Measurements from ENCODE around the gene IQGAP3.

The IQGAP3 gene

DNA sequence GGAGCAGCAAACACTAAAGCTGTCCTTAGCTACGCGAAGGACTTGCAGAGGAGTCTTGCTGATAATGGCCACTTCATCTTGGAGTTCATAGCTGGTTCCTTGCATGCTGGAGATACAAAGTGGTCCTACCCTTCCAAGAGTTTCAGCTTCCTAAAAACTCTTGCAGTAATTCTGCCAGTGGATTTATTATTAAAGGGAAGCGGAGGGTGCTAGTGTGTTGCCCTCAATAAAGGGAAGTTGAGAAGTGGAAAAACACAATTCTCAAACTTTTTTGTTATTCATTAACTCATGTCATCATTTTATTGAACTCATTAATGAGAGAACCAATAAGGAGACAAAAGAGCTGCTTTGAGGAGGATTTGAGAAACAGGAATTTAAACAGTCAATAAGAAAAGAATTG, 40.3 kb upstream of the IQGAP3 start:
- TF ChIP-seq EP300 (IDR thresholded peaks at IDR 0.05; ENCODE audit: borderline replicate concordance) = no peak
- no peak for TF ChIP-seq EGR1 (IDR thresholded peaks at IDR 0.05)
- TF ChIP-seq CREB1 (IDR thresholded peaks at IDR 0.05; ENCODE audit: low read depth) = no peak
- TF ChIP-seq RAD21 (IDR thresholded peaks at IDR 0.05; ENCODE audit: low read depth) = no peak
- no peak for TF ChIP-seq FOXM1 (IDR thresholded peaks at IDR 0.05; ENCODE audit: borderline replicate concordance, low read depth)
- TF ChIP-seq, protein P1, sequence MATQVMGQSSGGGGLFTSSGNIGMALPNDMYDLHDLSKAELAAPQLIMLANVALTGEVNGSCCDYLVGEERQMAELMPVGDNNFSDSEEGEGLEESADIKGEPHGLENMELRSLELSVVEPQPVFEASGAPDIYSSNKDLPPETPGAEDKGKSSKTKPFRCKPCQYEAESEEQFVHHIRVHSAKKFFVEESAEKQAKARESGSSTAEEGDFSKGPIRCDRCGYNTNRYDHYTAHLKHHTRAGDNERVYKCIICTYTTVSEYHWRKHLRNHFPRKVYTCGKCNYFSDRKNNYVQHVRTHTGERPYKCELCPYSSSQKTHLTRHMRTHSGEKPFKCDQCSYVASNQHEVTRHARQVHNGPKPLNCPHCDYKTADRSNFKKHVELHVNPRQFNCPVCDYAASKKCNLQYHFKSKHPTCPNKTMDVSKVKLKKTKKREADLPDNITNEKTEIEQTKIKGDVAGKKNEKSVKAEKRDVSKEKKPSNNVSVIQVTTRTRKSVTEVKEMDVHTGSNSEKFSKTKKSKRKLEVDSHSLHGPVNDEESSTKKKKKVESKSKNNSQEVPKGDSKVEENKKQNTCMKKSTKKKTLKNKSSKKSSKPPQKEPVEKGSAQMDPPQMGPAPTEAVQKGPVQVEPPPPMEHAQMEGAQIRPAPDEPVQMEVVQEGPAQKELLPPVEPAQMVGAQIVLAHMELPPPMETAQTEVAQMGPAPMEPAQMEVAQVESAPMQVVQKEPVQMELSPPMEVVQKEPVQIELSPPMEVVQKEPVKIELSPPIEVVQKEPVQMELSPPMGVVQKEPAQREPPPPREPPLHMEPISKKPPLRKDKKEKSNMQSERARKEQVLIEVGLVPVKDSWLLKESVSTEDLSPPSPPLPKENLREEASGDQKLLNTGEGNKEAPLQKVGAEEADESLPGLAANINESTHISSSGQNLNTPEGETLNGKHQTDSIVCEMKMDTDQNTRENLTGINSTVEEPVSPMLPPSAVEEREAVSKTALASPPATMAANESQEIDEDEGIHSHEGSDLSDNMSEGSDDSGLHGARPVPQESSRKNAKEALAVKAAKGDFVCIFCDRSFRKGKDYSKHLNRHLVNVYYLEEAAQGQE (IDR thresholded peaks at IDR 0.05; ENCODE audit: low read depth) = no peak
- TF ChIP-seq, protein P2, sequence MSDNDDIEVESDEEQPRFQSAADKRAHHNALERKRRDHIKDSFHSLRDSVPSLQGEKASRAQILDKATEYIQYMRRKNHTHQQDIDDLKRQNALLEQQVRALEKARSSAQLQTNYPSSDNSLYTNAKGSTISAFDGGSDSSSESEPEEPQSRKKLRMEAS (IDR thresholded peaks at IDR 0.05) = no peak
- no peak for TF ChIP-seq TEAD4 (IDR thresholded peaks at IDR 0.05)
- TF ChIP-seq, protein P3, sequence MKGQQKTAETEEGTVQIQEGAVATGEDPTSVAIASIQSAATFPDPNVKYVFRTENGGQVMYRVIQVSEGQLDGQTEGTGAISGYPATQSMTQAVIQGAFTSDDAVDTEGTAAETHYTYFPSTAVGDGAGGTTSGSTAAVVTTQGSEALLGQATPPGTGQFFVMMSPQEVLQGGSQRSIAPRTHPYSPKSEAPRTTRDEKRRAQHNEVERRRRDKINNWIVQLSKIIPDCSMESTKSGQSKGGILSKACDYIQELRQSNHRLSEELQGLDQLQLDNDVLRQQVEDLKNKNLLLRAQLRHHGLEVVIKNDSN (IDR thresholded peaks at IDR 0.05) = no peak

DNA sequence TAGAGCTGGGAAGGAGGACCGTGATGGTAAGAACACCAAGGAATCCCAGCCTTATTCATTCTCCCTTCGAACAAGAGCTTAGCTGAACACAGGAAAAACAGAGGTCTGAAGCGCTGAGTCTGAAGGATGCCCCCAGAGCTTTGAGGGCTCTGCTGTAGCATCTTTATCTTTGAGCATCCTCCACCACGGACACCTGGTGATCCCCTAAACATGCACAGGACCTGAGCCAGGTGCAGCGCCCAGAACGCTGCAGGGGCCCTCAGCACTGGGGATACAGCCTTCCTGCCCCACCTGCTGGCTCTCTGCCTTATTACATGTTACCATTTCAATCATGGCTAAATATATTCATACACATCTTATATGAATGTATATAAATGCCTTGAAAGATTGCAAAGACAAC, 36.6 kb upstream of the IQGAP3 start:
- TF ChIP-seq RAD21 (IDR thresholded peaks at IDR 0.05; ENCODE audit: low read depth) (peak; percentile 68; the same call in 1 of the 2 replicates), EP300 (IDR thresholded peaks at IDR 0.05; ENCODE audit: borderline replicate concordance) (no peak)

DNA sequence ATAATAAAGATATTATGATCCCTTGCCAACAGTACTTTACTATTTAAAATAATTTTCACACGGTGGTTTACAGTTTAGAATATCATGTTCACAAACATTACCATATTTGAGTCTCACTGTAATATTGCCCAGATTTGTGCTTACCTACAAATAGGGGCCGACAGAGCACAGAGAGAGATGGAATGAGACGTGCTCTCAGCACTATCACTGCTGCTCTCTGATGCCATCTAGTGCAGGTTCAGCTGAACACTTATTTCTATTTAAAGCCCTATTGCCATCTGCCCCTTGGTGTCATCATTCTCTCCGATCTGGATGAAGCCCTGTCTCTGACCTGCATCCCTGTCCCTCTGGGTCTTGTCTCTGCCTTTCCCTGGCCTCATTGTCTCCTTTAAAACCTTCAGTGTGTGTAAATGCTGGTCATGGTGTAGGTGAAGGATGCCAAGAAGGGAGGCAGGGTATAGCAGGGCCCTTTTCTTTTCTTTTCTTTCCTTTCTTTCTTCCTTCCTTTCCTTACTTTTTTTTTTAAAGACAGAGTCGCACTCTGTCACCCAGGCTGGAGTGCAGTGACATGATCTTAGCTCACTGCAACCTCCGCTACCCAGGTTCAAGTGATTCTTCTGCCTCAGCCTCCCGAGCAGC, 35.8 kb upstream of the IQGAP3 start:
- no peak for TF ChIP-seq TEAD4 (IDR thresholded peaks at IDR 0.05)
- TF ChIP-seq EGR1 (IDR thresholded peaks at IDR 0.05) = no peak
- no peak for TF ChIP-seq YY1 (IDR thresholded peaks at IDR 0.05; ENCODE audit: low read depth)
- peak; percentile 69 for TF ChIP-seq RAD21 (IDR thresholded peaks at IDR 0.05; ENCODE audit: low read depth)
- TF ChIP-seq FOXM1 (IDR thresholded peaks at IDR 0.05; ENCODE audit: borderline replicate concordance, low read depth) = no peak

DNA sequence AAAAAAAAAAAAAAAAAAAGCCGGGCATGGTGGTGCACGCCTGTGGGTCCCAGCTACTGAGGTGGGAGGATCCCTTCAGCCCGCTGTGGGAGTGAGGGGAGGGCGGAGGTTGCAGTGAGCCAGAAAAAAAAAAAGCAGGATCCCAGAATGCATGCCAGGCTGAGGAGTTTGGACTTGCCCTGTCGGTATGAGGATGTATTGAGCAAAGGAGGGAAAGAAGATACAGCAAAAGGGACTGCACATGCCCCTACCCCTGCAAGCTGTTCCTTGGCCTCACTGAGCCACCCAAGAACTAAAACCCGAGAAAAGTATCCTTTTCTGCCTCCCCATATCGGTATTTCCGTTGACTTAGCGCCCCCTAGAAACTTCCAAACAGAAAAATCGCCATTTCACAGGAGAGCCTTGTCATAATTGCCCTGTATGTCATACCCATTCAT, 30.2 kb upstream of the IQGAP3 start:
- TF ChIP-seq RAD21 (IDR thresholded peaks at IDR 0.05; ENCODE audit: low read depth) = peak; percentile 16; the same call in 1 of the 2 replicates
- no peak for TF ChIP-seq YY1 (IDR thresholded peaks at IDR 0.05; ENCODE audit: low read depth)
- TF ChIP-seq, protein P1 (IDR thresholded peaks at IDR 0.05; ENCODE audit: low read depth) = no peak

DNA sequence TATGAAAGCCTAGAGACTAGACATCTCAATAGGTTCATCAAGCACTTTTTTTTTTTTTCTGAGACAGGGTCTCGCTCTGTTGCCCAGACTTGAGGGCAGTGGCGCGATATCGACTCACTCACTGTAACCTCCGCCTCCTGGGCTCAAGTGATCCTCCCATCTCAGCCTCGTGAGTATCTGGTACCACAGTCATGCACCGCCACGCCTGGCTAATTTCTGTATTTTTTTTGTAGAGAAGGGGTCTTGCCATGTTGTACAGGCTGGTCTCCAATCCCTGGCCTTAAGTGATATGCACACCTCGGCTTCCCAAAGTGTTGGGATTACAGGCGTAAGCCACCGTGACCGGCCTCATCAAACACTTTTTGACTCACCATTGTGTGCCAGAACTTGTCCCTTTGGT, 29.5 kb upstream of the IQGAP3 start:
- TF ChIP-seq ZBTB7A (IDR thresholded peaks at IDR 0.05; ENCODE audit: low read depth) (no peak), TEAD4 (IDR thresholded peaks at IDR 0.05) (no peak), TCF12 (IDR thresholded peaks at IDR 0.05; ENCODE audit: low read depth) (no peak), RAD21 (IDR thresholded peaks at IDR 0.05; ENCODE audit: low read depth) (no peak), FOXM1 (IDR thresholded peaks at IDR 0.05; ENCODE audit: borderline replicate concordance, low read depth) (no peak), CREB1 (IDR thresholded peaks at IDR 0.05; ENCODE audit: low read depth) (no peak), CEBPB (IDR thresholded peaks at IDR 0.05) (no peak), TAF1 (IDR thresholded peaks at IDR 0.05; ENCODE audit: low read depth) (no peak), YY1 (IDR thresholded peaks at IDR 0.05; ENCODE audit: low read depth) (no peak), EP300 (IDR thresholded peaks at IDR 0.05; ENCODE audit: borderline replicate concordance) (no peak), EGR1 (IDR thresholded peaks at IDR 0.05) (no peak), NFIC (IDR thresholded peaks at IDR 0.05) (no peak)
- TF ChIP-seq, protein P2 (IDR thresholded peaks at IDR 0.05) = no peak
- TF ChIP-seq, protein P1 (IDR thresholded peaks at IDR 0.05; ENCODE audit: low read depth) = no peak
- TF ChIP-seq, protein P3 (IDR thresholded peaks at IDR 0.05) = no peak

Data from Ishikawa (cell line).